ENCODE measurements around the gene UBE4B. TPM values are rescaled to one million over a fixed set of nuclear protein-coding genes. Genes with fewer than 3 reads are reported as not detected.

UBE4B gene
- total RNA-seq, 1 experiment from 2014 or later = 44.7 TPM

DNA sequence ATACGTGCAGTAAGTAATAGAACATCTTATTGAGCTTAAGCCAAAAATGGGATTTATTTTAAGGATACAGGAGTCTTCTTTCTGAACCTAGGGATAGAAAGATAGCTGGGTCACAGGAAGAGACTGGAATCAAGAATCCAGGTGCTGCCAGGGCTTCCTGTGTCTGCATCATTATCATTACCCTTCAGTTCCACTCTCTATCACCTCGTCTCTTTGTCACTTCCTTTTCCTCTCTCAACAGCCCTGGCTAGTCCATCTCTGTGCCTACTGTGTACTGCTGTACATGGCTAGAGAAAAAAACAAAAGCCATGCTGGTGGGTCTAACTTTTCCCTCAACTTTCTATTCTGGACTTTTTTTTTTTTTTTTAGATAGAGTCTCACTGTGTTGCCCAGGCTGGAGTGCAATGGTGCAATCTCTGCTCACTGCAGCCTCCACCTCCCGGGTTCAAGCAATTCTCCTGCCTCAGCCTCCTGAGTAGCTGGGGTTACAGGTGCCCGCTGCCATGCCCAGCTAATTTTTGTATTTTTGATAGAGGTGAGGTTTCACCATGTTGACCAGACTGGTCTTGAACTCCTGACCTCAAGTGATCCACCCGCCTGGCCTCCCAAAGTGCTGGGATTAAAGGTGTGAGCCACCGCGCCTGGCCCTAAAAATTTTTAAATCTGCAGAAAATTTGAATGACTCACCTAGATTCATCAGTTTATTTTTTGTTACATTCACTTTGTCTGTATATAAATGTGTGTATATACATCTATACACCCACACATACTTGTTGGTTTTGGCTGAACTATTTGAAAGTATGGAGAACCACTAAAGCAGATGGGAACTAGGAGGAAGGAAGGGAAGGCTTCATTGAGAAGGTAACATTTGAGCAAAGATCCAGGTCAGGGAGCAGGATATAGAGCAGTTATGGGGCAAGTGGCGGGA lies 31.9 kb downstream of the UBE4B start:
- Histone ChIP-seq H3K9ac (ENCODE audit: low read length) (no peak overlapping the region), H3K79me2 (ENCODE audit: insufficient read depth, low read length) (peaks cover 40% of the 10 kb centered on the region), H2AFZ (ENCODE audit: low read depth, low read length, poor library complexity, severe bottlenecking) (no peak overlapping the region), H3K4me3 (replicated peaks in 1 of 2; ENCODE audit: low read depth in 1 of 2, low read length in 2 of 2) (no peak overlapping the region), H4K20me1 (ENCODE audit: insufficient read depth) (0 out of 2 replicates have a peak, but pooled peaks cover 6% of the 10 kb centered on the region), H3K27ac (ENCODE audit: low read depth, low read length) (no peak overlapping the region), H3K4me2 (ENCODE audit: low read length) (no peak overlapping the region), H3K36me3 (ENCODE audit: control insufficient read depth in 1 of 2, insufficient read depth in 2 of 2, low read length in 2 of 2) (no peaks in the 10 kb centered on the region), H3K9me2 (ENCODE audit: insufficient read depth) (no peaks in the 10 kb centered on the region), H3K9me3 (ENCODE audit: control insufficient read depth in 1 of 2, insufficient read depth in 1 of 2, low read depth in 1 of 2, low read length in 2 of 2) (no peaks in the 10 kb centered on the region), H3K4me1 (ENCODE audit: control insufficient read depth in 1 of 2, insufficient read depth in 2 of 2, low read length in 2 of 2) (peaks cover 0 to 7% of the 10 kb centered on the region in 2 experiments; a peak in 2 of 4 replicates), H3K27me3 (ENCODE audit: insufficient read depth, low read length) (no peaks in the 10 kb centered on the region)
- TF ChIP-seq, protein P1, sequence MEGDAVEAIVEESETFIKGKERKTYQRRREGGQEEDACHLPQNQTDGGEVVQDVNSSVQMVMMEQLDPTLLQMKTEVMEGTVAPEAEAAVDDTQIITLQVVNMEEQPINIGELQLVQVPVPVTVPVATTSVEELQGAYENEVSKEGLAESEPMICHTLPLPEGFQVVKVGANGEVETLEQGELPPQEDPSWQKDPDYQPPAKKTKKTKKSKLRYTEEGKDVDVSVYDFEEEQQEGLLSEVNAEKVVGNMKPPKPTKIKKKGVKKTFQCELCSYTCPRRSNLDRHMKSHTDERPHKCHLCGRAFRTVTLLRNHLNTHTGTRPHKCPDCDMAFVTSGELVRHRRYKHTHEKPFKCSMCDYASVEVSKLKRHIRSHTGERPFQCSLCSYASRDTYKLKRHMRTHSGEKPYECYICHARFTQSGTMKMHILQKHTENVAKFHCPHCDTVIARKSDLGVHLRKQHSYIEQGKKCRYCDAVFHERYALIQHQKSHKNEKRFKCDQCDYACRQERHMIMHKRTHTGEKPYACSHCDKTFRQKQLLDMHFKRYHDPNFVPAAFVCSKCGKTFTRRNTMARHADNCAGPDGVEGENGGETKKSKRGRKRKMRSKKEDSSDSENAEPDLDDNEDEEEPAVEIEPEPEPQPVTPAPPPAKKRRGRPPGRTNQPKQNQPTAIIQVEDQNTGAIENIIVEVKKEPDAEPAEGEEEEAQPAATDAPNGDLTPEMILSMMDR (IDR thresholded peaks at IDR 0.05 in 2 of 3, conservative IDR thresholded peaks at IDR 0.05 in 1 of 3; ENCODE audit: borderline replicate concordance in 1 of 3, insufficient read depth in 1 of 3, low read depth in 2 of 3, low read length in 2 of 3) = no peak
- no peak for TF ChIP-seq RAD21 (IDR thresholded peaks at IDR 0.05; ENCODE audit: low read depth)
- no peak for TF ChIP-seq CBX3 (IDR thresholded peaks at IDR 0.05; ENCODE audit: low read depth)
- TF ChIP-seq EZH2phosphoT487 (IDR thresholded peaks at IDR 0.05; ENCODE audit: borderline replicate concordance) = no peak
- TF ChIP-seq ZNF274 (IDR thresholded peaks at IDR 0.05; ENCODE audit: low read depth, low read length) = no peak
- TF ChIP-seq, protein P2, sequence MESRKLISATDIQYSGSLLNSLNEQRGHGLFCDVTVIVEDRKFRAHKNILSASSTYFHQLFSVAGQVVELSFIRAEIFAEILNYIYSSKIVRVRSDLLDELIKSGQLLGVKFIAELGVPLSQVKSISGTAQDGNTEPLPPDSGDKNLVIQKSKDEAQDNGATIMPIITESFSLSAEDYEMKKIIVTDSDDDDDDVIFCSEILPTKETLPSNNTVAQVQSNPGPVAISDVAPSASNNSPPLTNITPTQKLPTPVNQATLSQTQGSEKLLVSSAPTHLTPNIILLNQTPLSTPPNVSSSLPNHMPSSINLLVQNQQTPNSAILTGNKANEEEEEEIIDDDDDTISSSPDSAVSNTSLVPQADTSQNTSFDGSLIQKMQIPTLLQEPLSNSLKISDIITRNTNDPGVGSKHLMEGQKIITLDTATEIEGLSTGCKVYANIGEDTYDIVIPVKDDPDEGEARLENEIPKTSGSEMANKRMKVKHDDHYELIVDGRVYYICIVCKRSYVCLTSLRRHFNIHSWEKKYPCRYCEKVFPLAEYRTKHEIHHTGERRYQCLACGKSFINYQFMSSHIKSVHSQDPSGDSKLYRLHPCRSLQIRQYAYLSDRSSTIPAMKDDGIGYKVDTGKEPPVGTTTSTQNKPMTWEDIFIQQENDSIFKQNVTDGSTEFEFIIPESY (IDR thresholded peaks at IDR 0.05; ENCODE audit: extremely low read depth, insufficient replicate concordance, low read length) = no peak
- TF ChIP-seq FOSL1 (IDR thresholded peaks at IDR 0.05; ENCODE audit: low read depth) = no peak
- TF ChIP-seq SIN3A (IDR thresholded peaks at IDR 0.05; ENCODE audit: low read depth) = no peak
- TF ChIP-seq, protein P3, sequence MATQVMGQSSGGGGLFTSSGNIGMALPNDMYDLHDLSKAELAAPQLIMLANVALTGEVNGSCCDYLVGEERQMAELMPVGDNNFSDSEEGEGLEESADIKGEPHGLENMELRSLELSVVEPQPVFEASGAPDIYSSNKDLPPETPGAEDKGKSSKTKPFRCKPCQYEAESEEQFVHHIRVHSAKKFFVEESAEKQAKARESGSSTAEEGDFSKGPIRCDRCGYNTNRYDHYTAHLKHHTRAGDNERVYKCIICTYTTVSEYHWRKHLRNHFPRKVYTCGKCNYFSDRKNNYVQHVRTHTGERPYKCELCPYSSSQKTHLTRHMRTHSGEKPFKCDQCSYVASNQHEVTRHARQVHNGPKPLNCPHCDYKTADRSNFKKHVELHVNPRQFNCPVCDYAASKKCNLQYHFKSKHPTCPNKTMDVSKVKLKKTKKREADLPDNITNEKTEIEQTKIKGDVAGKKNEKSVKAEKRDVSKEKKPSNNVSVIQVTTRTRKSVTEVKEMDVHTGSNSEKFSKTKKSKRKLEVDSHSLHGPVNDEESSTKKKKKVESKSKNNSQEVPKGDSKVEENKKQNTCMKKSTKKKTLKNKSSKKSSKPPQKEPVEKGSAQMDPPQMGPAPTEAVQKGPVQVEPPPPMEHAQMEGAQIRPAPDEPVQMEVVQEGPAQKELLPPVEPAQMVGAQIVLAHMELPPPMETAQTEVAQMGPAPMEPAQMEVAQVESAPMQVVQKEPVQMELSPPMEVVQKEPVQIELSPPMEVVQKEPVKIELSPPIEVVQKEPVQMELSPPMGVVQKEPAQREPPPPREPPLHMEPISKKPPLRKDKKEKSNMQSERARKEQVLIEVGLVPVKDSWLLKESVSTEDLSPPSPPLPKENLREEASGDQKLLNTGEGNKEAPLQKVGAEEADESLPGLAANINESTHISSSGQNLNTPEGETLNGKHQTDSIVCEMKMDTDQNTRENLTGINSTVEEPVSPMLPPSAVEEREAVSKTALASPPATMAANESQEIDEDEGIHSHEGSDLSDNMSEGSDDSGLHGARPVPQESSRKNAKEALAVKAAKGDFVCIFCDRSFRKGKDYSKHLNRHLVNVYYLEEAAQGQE (IDR thresholded peaks at IDR 0.05; ENCODE audit: low read depth) = no peak
- TF ChIP-seq, protein P4, sequence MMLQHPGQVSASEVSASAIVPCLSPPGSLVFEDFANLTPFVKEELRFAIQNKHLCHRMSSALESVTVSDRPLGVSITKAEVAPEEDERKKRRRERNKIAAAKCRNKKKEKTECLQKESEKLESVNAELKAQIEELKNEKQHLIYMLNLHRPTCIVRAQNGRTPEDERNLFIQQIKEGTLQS (IDR thresholded peaks at IDR 0.05) = no peak
- TF ChIP-seq SP1 (IDR thresholded peaks at IDR 0.05; ENCODE audit: low read depth) = no peak
- TF ChIP-seq EZH2 (IDR thresholded peaks at IDR 0.05) = no peak
- no peak for TF ChIP-seq EGR1 (IDR thresholded peaks at IDR 0.05; ENCODE audit: low read depth)
- no peak for TF ChIP-seq SRF (IDR thresholded peaks at IDR 0.05; ENCODE audit: low read depth)
- TF ChIP-seq YY1 (IDR thresholded peaks at IDR 0.05; ENCODE audit: extremely low read depth, insufficient replicate concordance, low read depth, low read length) = no peak
- DNase-seq (ENCODE audit: low read depth, low spot score) = no peak
- ChIA-PET CTCF (no interaction called here), RAD21 (ENCODE audit: low non-redundant PET in 1 of 2, low total read pairs in 2 of 2, uncharacterized antibody in 2 of 2, unreplicated experiment in 2 of 2) (no interaction called here), POLR2A (no interaction called here)
- intact Hi-C loops (cut with micrococcal nuclease) = no loop called here
- BruUV-seq (replicated peaks) = no TSS peak
- no peak for ATAC-seq
